HepG2 (cell line): ENCODE data around the gene GDNF. TPM values are rescaled to one million over a fixed set of nuclear protein-coding genes. Genes with fewer than 3 reads are reported as not detected.

ENCODE experiments used
- ATAC-seq: fragments of 200-7000 bp; cut with Tn5 transposase; 3 replicates; pipeline ENCODE4 v1.9.1; 2020; ENCODE audit warnings: mild to moderate bottlenecking, moderate library complexity
- BruUV-seq: library from RNA; stranded (reverse); fragments of 400-500 nt; replicated peaks from 2 replicates; lab custom pipeline; 2021; lab: Mats Ljungman, UMichigan
- CTCF ChIA-PET: fragments of 300-600 bp; formaldehyde crosslinking; extraction: SDS; loops from one replicate; lab custom pipeline; 2021; ENCODE audit warnings: low total read pairs, inconsistent platforms, low intra/inter-chr PET ratio; lab: Yijun Ruan, JAX
- POLR2A ChIA-PET: fragments of 350-600 bp; sonication (Branson Sonifier 250); formaldehyde crosslinking; loops from one replicate; lab custom pipeline; 2020; ENCODE audit warnings: antibody characterized with exemption, inconsistent platforms; lab: Yijun Ruan, JAX
- DNase-seq: peaks from one replicate; pipeline ENCODE4 v3.0.0-alpha.2; 2015; ENCODE audit warnings: low spot score
- FAIRE-seq: peaks from 3 replicates; lab custom pipeline; 2011; peaks lifted over from hg19 to GRCh38; lab: Jason Lieb, UNC
- H2AFZ ChIP-seq: one replicate; pipeline ENCODE4 v1.6.1; 2011; ENCODE audit warnings: low read length, inconsistent platforms
- H3K27ac ChIP-seq: fragments of 300-600 bp; 3 replicates; pipeline ENCODE4 v1.8.0; 2011; ENCODE audit warnings: mixed run types, mild to moderate bottlenecking, mixed read lengths, low read length, inconsistent platforms; ENCODE audit not compliant: insufficient read depth; ENCODE audit errors: extremely low read length
- H3K27me3 ChIP-seq, 2 experiments: fragments of 200-600 bp in 1 of 2; 2 replicates in 1 of 2; 3 replicates in 1 of 2; pipeline versions ENCODE4 v1.6.0 to v1.8.0; 2011; ENCODE audit warnings: low read length in 2 of 2, mild to moderate bottlenecking in 2 of 2, moderate library complexity in 2 of 2, inconsistent platforms in 1 of 2; ENCODE audit not compliant: insufficient read depth in 2 of 2, control insufficient read depth in 1 of 2
- H3K36me3 ChIP-seq, 2 experiments: fragments of 200-600 bp in 1 of 2; replicated peaks in 1 of 2; 2 replicates in 1 of 2; 3 replicates in 1 of 2; pipeline versions ENCODE4 v1.5.1 to v1.8.0; 2011; ENCODE audit warnings: low read length in 2 of 2, inconsistent platforms in 1 of 2; ENCODE audit not compliant: insufficient read depth in 2 of 2, control insufficient read depth in 1 of 2
- H3K4me1 ChIP-seq: 2 replicates; pipeline ENCODE4 v1.5.1; 2012; ENCODE audit warnings: low read length, inconsistent platforms; ENCODE audit not compliant: insufficient read depth
- H3K4me2 ChIP-seq: 2 replicates; pipeline ENCODE4 v1.6.0; 2011; ENCODE audit warnings: low read depth, low read length, inconsistent platforms
- H3K4me3 ChIP-seq, 3 experiments: fragments of 200-600 bp in 1 of 3; sonication (generic), shearing (Covaris generic) in 1 of 3; replicated peaks in 1 of 3; 2 replicates each; pipeline ENCODE4 v1.5.1; 2011 to 2016; ENCODE audit warnings: low read length in 3 of 3, inconsistent platforms in 2 of 3, low read depth in 2 of 3, mild to moderate bottlenecking in 2 of 3, control low read depth in 1 of 3, mixed read lengths in 1 of 3; ENCODE audit not compliant: insufficient read depth in 1 of 3
- H3K79me2 ChIP-seq: one replicate; pipeline ENCODE4 v1.6.1; 2011; ENCODE audit warnings: low read length, inconsistent platforms; ENCODE audit not compliant: insufficient read depth
- H3K9ac ChIP-seq: 2 replicates; pipeline ENCODE4 v1.6.0; 2011; ENCODE audit warnings: mild to moderate bottlenecking, low read depth, low read length, inconsistent platforms; ENCODE audit not compliant: insufficient read depth
- H3K9me3 ChIP-seq: 2 replicates; pipeline ENCODE4 v1.5.1; 2012; ENCODE audit warnings: mild to moderate bottlenecking, low read length
- H4K20me1 ChIP-seq: 2 replicates; pipeline ENCODE4 v1.6.0; 2011; ENCODE audit warnings: inconsistent platforms, mild to moderate bottlenecking, low read length, moderate library complexity; ENCODE audit not compliant: insufficient read depth
- ATF7 ChIP-seq, 2 experiments: fragments of 450-650 bp in 1 of 2; sonication (generic) in 1 of 2; formaldehyde crosslinking in 1 of 2; IDR thresholded peaks; 2 replicates each; pipeline versions ENCODE4 v1.4.0 to v1.6.1; 2016 to 2020; ENCODE audit warnings: antibody characterized with exemption in 1 of 2, mild to moderate bottlenecking in 1 of 2, missing genetic modification reagents in 1 of 2
- FOXK2 ChIP-seq: fragments of 450-650 bp; IDR thresholded peaks from 2 replicates; pipeline ENCODE4 v1.6.1; 2016
- GATAD1 ChIP-seq: IDR thresholded peaks from 2 replicates; pipeline ENCODE4 v1.6.1; 2016; ENCODE audit warnings: missing genetic modification reagents, missing compliant biosample characterization
- HMG20B ChIP-seq: conservative IDR thresholded peaks from 2 replicates; pipeline ENCODE4 v1.6.1; 2016; ENCODE audit warnings: missing genetic modification reagents, missing compliant biosample characterization
- MED1 ChIP-seq: sonication (generic); formaldehyde crosslinking; IDR thresholded peaks from 2 replicates; pipeline ENCODE4 v1.4.0; 2020; ENCODE audit warnings: missing genetic modification reagents
- ONECUT2 ChIP-seq: sonication (generic); formaldehyde crosslinking; IDR thresholded peaks from 2 replicates; pipeline ENCODE4 v1.4.0; 2020; ENCODE audit warnings: missing genetic modification reagents
- TBX3 ChIP-seq: fragments of 450-650 bp; IDR thresholded peaks from 2 replicates; pipeline ENCODE4 v1.6.1; 2017; ENCODE audit warnings: antibody characterized with exemption, mild to moderate bottlenecking, inconsistent platforms, borderline replicate concordance
- WIZ ChIP-seq: sonication (generic); formaldehyde crosslinking; IDR thresholded peaks from 2 replicates; pipeline ENCODE4 v1.5.1; 2020; ENCODE audit warnings: mild to moderate bottlenecking, missing genetic modification reagents
- ZFP36L2 ChIP-seq: sonication (generic); formaldehyde crosslinking; IDR thresholded peaks from 2 replicates; pipeline ENCODE4 v1.4.0; 2020; ENCODE audit warnings: missing genetic modification reagents
- ZNF549 ChIP-seq: sonication (generic); formaldehyde crosslinking; IDR thresholded peaks from 2 replicates; pipeline ENCODE4 v1.5.0; 2020; ENCODE audit warnings: missing genetic modification reagents
- ZNF556 ChIP-seq: sonication (generic); formaldehyde crosslinking; IDR thresholded peaks from 2 replicates; pipeline ENCODE4 v1.4.0; 2020; ENCODE audit warnings: mild to moderate bottlenecking, missing genetic modification reagents, borderline replicate concordance
- ZNF629 ChIP-seq: sonication (generic); formaldehyde crosslinking; conservative IDR thresholded peaks from 2 replicates; pipeline ENCODE4 v1.5.0; 2020; ENCODE audit warnings: missing genetic modification reagents
- ZNF674 ChIP-seq: sonication (generic); formaldehyde crosslinking; IDR thresholded peaks from 2 replicates; pipeline ENCODE4 v1.5.0; 2020; ENCODE audit warnings: low read depth, mild to moderate bottlenecking, missing genetic modification reagents
- ZNF850 ChIP-seq: sonication (generic); formaldehyde crosslinking; conservative IDR thresholded peaks from 2 replicates; pipeline ENCODE4 v1.9.0; 2021; ENCODE audit warnings: mild to moderate bottlenecking, missing genetic modification reagents
- WGBS: methylation state at CpG from one replicate; pipeline ENCODE4 v1.1.6; 2017; ENCODE audit warnings: low lambda C conversion rate; 5-methylcytosine and 5-hydroxymethylcytosine counted together
- in situ Hi-C: cut with HindIII; loops from 2 replicates; pipeline ENCODE4 v1.10.0; 2017; ENCODE audit warnings: low pct_unique_long_range_greater_than_20kb; ENCODE audit not compliant: extremely low pct_ligation_motif_present
- intact Hi-C: fragments of 100-400 bp; cut with micrococcal nuclease; formaldehyde crosslinking; loops from one replicate; pipeline ENCODE4 v1.10.0; 2022; ENCODE audit not compliant: unreplicated experiment
- polyA plus RNA-seq, 8 experiments: library from polyadenylated mRNA; depleted of rRNA in 3 of 8; stranded (reverse) in 7 of 8; unstranded in 1 of 8; fragments of >200 nt; fragmentation: Illumina TruSeq in 4 of 8; extraction: Trizol in 4 of 8; gene quantifications; 2 replicates each; pipeline versions ENCODE4 v1.2.1 to v1.2.3, GENCODE V29; 2011 to 2016; ENCODE audit warnings: low read depth in 4 of 8, missing spikeins in 1 of 8, mixed read lengths in 1 of 8; ENCODE audit not compliant: insufficient read depth in 1 of 8
- total RNA-seq, 5 experiments: library from RNA; depleted of rRNA; stranded (reverse); fragments of >200 nt; fragmentation: Illumina TruSeq; extraction: Trizol; gene quantifications; 2 replicates each; pipeline ENCODE4 v1.2.3, GENCODE V29; 2016; ENCODE audit warnings: low read depth in 1 of 5

Gene GDNF
- total and polyA plus RNA-seq, 2 of the 13 experiments (the other 11 are each of a cell fraction or from before 2014, with no cell fraction given) = 0.24 to 0.46 TPM

DNA sequence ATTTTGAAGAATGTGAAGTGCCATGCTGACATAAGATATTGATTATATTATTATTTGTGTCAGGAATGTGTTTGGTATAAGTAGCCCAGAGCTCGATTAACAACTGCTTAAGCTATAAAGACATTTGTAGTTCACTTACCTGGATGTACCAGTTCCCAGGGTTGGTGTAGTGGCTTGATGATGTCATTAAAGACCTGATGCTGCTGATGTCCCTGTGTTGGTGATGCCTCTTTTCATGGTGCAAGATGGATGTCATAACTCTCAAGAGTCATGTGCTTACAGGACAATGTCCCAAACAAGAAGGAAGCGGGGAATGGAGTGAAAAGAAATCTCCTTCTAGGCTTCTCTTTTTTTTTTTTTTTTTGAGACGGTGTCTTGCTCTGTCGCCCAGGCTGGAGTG lies 11.5 kb upstream of the GDNF start:
- H3K27ac ChIP-seq = no peak overlapping the region
- H3K9me3 ChIP-seq = no peaks in the 10 kb centered on the region; the same call in 1 of the 2 replicates
- peaks cover 0 to 2% of the 10 kb centered on the region in 2 experiments; a peak in 1 of 5 replicates for H3K27me3 ChIP-seq
- intact Hi-C loops = no loop called here
- H3K36me3 ChIP-seq = no peaks in the 10 kb centered on the region
- H3K9ac ChIP-seq = no peak overlapping the region
- FAIRE-seq = no peak
- H2AFZ ChIP-seq = no peak overlapping the region
- CTCF ChIA-PET = no interaction called here
- POLR2A ChIA-PET = no interaction called here
- no peak overlapping the region for H3K4me3 ChIP-seq
- no peaks in the 10 kb centered on the region for H3K79me2 ChIP-seq
- BruUV-seq = no TSS peak
- no peak for DNase-seq
- ATAC-seq = no peak
- no peaks in the 10 kb centered on the region for H4K20me1 ChIP-seq
- no peak overlapping the region for H3K4me2 ChIP-seq
- TF ChIP-seq ZNF549 (CRISPR knock-in tag) (no peak), ATF7 (IDR thresholded peaks at IDR 0.05) (peak; percentile 71), ATF7 (CRISPR knock-in tag; IDR thresholded peaks at IDR 0.05) (no peak)
- TF ChIP-seq, all 625 proteins: peak for 1
- in situ Hi-C loops = no loop called here
- 64% methylated on average over 4 of the region's 4 CpGs for WGBS
- peaks cover 9% of the 10 kb centered on the region for H3K4me1 ChIP-seq

DNA sequence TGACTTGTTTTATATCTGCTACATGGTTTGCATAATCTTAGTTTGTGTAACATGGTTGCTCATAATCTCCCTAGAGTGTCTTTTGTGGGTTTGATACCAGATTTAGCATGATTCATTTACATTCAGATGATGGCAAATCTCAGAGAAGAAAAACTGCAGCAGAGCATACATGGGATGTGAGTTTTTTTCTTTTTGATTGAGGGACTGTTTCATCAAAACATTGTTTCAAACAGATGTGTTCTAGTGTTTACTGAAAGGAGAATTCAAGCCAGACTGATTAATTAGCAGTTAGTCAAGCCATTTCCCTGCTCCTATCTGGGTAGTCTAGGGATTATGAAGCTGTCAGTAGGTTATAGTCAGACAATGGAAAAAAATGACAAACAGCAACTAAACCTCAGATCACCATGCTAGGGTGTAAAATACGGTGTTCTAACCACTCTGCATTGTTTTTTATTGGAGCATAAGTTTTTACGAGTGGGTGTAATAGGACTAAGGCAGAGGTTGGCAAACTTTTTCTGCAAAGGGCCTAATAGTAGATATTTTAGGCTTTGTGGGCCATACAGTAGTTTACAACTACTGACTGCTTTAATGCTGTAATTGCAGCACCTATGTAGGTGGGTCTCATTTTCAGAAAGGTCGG lies 10.5 kb upstream of the GDNF start:
- no peaks in the 10 kb centered on the region; the same call in 1 of the 2 replicates for H3K9me3 ChIP-seq
- CTCF ChIA-PET = no interaction called here
- in situ Hi-C loops (no loop called here), intact Hi-C loops (no loop called here)
- H3K36me3 ChIP-seq = no peaks in the 10 kb centered on the region
- H3K9ac ChIP-seq = no peak overlapping the region
- H3K4me3 ChIP-seq = no peak overlapping the region
- H4K20me1 ChIP-seq = no peaks in the 10 kb centered on the region
- POLR2A ChIA-PET = no interaction called here
- DNase-seq = no peak
- H3K27me3 ChIP-seq = peaks cover 0 to 2% of the 10 kb centered on the region in 2 experiments; a peak in 1 of 5 replicates
- 31% methylated on average over 3 of the region's 3 CpGs for WGBS
- no TSS peak for BruUV-seq
- peaks cover 9% of the 10 kb centered on the region for H3K4me1 ChIP-seq
- no peak overlapping the region for H3K4me2 ChIP-seq
- ATAC-seq = no peak
- no peak overlapping the region for H2AFZ ChIP-seq
- H3K79me2 ChIP-seq = no peaks in the 10 kb centered on the region
- FAIRE-seq = no peak
- H3K27ac ChIP-seq = no peak overlapping the region
- TF ChIP-seq ZNF556 (CRISPR knock-in tag) = no peak
- no peak for TF ChIP-seq GATAD1 (CRISPR knock-in tag)
- no peak for TF ChIP-seq MED1 (CRISPR knock-in tag)
- TF ChIP-seq ONECUT2 = no peak
- no peak for TF ChIP-seq ZNF850 (CRISPR knock-in tag)
- no peak for TF ChIP-seq TBX3
- no peak for TF ChIP-seq ZNF674 (CRISPR knock-in tag)
- TF ChIP-seq ZNF629 (CRISPR knock-in tag) = no peak
- no peak for TF ChIP-seq WIZ
- no peak for TF ChIP-seq FOXK2
- no peak for TF ChIP-seq ZFP36L2 (CRISPR knock-in tag)
- TF ChIP-seq HMG20B = no peak
